Eye (tissue), 1 donor: ENCODE results near the gene FAM217B.

Experiments
- DNase-seq: peaks from one replicate; pipeline ENCODE4 v3.0.0-alpha.2; 2015

The FAM217B gene

GRCh38 chr20:59977086-59977485 is 36.9 kb downstream of the FAM217B start:
- no peak for DNase-seq

- no peak for DNase-seq
These were observed 42.9 kb downstream of the FAM217B start for GRCh38 chr20:59983076-59983475.

DNA sequence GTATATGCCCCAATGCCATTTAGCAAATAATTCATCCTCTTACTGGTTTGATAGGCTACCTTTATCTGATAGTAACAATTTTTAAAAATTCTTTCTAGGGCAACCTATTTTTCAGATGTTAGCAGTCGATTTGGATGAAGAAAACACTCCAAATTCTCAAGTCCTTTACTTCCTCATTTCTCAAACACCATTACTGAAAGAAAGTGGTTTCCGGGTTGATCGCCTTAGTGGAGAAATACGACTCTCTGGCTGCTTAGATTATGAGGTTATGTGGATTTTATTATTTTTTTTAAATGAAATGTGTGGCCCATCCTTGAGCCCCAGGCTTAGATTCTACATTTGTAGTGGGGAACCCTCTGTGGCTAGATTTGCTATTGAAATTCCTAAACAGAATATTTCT is 44.4 kb downstream of the FAM217B start:
- DNase-seq, result no peak

- DNase-seq, result no peak
These were observed 45.0 kb downstream of the FAM217B start for GRCh38 chr20:59985164-59985563.

GRCh38 chr20:59985864-59986263 is 45.7 kb downstream of the FAM217B start:
- no peak for DNase-seq

DNA sequence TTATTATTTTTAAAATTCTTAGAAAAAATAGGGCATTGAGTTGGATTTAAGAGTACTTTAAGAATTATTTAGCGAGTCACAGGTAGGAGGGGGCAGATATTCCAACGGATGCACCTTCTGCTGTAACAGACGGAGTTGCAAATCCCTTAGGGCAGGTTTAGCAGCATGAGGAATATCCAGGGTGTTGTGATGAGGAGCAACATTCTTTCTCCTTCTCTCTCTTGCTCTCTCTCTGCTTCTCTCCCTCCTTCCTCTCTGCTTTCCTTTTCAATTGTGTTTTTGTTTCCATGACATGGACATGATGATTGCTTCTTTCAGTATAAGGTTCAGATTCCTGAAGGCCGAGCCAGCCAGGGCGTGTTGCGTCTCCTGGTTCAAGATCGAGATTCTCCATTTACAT is 46.9 kb downstream of the FAM217B start:
- no peak for DNase-seq

GRCh38 chr20:59988141-59988540 is 48.0 kb downstream of the FAM217B start:
- DNase-seq, result no peak

GRCh38 chr20:59992526-59993084 is 52.4 kb downstream of the FAM217B start:
- DNase-seq, result no peak

DNA sequence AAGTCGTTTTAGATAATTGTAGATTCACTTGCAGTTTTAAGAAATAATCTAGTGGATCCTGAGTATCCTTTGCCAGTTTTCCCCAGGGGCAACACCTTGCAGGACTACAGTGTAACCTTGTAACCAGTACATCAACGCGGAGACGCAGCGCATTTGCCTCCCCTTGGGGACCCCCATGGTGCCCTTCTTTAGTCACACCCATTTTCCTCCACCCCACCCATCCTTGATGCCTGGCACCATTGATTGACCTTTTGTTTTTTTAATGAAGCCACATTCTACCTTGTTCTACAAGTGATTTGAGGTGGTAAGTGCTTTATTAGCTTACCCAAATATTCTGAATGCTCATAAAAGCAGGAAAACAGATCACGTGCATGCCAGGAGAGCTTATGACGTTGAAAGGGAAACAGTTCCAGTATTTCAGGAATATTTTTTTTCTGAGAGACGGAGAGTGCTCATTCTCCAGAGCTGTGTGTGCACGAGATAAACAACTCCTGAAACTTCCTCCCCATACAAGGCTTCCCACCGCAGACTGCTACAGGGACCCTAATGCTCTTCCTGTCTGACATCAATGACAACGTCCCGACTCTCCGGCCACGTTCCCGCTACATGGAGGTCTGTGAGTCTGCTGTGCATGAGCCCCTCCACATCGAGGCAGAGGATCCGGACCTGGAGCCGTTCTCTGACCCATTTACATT is 53.7 kb downstream of the FAM217B start:
- DNase-seq, result no peak

- DNase-seq, result no peak
These were observed 54.5 kb downstream of the FAM217B start for GRCh38 chr20:59994697-59995122.

DNA sequence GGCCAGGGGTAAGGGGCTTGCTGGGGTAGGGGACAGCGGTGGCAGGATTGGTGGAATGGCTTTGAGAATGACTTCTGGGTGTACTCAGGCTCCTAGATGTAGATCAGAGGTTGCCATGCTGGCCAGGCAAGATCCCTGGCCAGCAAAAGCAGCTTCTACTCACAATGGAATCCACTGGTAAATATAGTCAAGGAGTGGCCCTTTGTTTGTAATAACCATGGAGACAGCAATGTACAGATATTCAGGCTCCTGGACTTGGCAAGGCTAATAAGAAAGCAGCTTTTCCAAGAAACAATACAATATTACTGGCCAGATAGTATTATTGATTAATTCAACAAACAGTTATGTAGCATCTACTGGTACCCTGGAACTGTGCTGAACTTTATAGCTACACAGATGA is 55.9 kb downstream of the FAM217B start:
- DNase-seq, result no peak

GRCh38 chr20:59997896-59998295 is 57.7 kb downstream of the FAM217B start:
- no peak for DNase-seq
